Measurements from ENCODE around the gene NPB.

GRCh38 chr17:81912441-81913309 is 10.6 kb downstream of the NPB start:
- TF ChIP-seq FOXM1 (IDR thresholded peaks at IDR 0.05; ENCODE audit: borderline replicate concordance) (no peak), SP1 (IDR thresholded peaks at IDR 0.05) (no peak)
